Cardiac fibroblast (primary cell): ENCODE measurements around the gene FOXA1.
"Not testable (repeated sequence)": the region's sequence is repeated elsewhere in the genome, so short reads cannot be mapped to it uniquely, and the experiment has no call there.

Source experiments
- DNase-seq, 2 donors: peaks; one replicate each; pipeline versions ENCODE4 v3.0.0 to v3.0.0-alpha.2; 2010; ENCODE audit warnings: low read depth in 2 of 2
- H3K4me3 ChIP-seq, 2 donors: replicated peaks in 1 of 2; 1 replicate in 1 of 2; 2 replicates in 1 of 2; pipeline ENCODE4 v1.5.1; 2011; ENCODE audit warnings: low read depth in 2 of 2, low read length in 2 of 2, mild to moderate bottlenecking in 2 of 2, moderate library complexity in 1 of 2
- CTCF ChIP-seq: IDR thresholded peaks from one replicate; pipeline ENCODE4 v1.5.1; 2011; ENCODE audit warnings: low read depth, mild to moderate bottlenecking, low read length, inconsistent platforms

Gene FOXA1

GRCh38 chr14:37558740-37559139 is 36.3 kb downstream of the FOXA1 start:
- TF ChIP-seq CTCF, result no peak

GRCh38 chr14:37555596-37555995 is 39.5 kb downstream of the FOXA1 start:
- not testable (repeated sequence) for H3K4me3 ChIP-seq, DNase-seq

More at GRCh38 chr14:37558740-37559139, 36.3 kb downstream of the FOXA1 start:
- no peak for DNase-seq
- H3K4me3 ChIP-seq, result no peak overlapping the region

- no peak for DNase-seq
- TF ChIP-seq CTCF, result no peak
- no peak overlapping the region for H3K4me3 ChIP-seq
Observed at GRCh38 chr14:37553935-37554550, 41.0 kb downstream of the FOXA1 start.

GRCh38 chr14:37551119-37551518 is 43.9 kb downstream of the FOXA1 start:
- no peak for DNase-seq
- H3K4me3 ChIP-seq, result no peak overlapping the region
- no peak for TF ChIP-seq CTCF

- TF ChIP-seq CTCF, result no peak
- DNase-seq, result peak; percentile 6 to 44
- H3K4me3 ChIP-seq, result no peak overlapping the region
Observed at GRCh38 chr14:37550511-37550910, 44.5 kb downstream of the FOXA1 start.

GRCh38 chr14:37546621-37547447 is 48.2 kb downstream of the FOXA1 start:
- no peak for DNase-seq
- H3K4me3 ChIP-seq, result no peak overlapping the region
- TF ChIP-seq CTCF, result no peak

- no peak overlapping the region for H3K4me3 ChIP-seq
- no peak for TF ChIP-seq CTCF
- DNase-seq, result no peak
Observed at GRCh38 chr14:37545174-37545573, 49.9 kb downstream of the FOXA1 start.
